GM12892 (cell line): Measurements from ENCODE around the gene MYO5B.

Experiments
- DNase-seq: peaks from one replicate; pipeline ENCODE4 v3.0.0; 2011; ENCODE audit not compliant: insufficient read length
- FAIRE-seq: peaks from 2 replicates; lab custom pipeline; 2011; peaks lifted over from hg19 to GRCh38; lab: Jason Lieb, UNC
- POLR2A ChIP-seq: IDR thresholded peaks from 2 replicates; pipeline ENCODE4 v1.6.1; 2011; ENCODE audit warnings: low read depth, low read length, control low read depth
- POLR2AphosphoS5 ChIP-seq: IDR thresholded peaks from 2 replicates; pipeline ENCODE4 v1.6.1; 2011; ENCODE audit warnings: low read depth, low read length, control low read depth
- TAF1 ChIP-seq: IDR thresholded peaks from 2 replicates; pipeline ENCODE4 v1.6.1; 2011; ENCODE audit warnings: low read depth, mild to moderate bottlenecking, control low read depth, low read length, borderline replicate concordance

Gene MYO5B

GRCh38 chr18:49935215-49935614, 259.7 kb downstream of the MYO5B start:
- DNase-seq (no peak), FAIRE-seq (no peak)
- TF ChIP-seq POLR2AphosphoS5 (no peak), TAF1 (no peak), POLR2A (no peak)

GRCh38 chr18:49934457-49934856, 260.5 kb downstream of the MYO5B start:
- FAIRE-seq (no peak), DNase-seq (no peak)
- TF ChIP-seq POLR2A (no peak), TAF1 (no peak), POLR2AphosphoS5 (no peak)

GRCh38 chr18:49933530-49934128, 261.3 kb downstream of the MYO5B start:
- DNase-seq (no peak), FAIRE-seq (no peak)
- TF ChIP-seq POLR2AphosphoS5, result no peak
- TF ChIP-seq TAF1, result no peak
- TF ChIP-seq POLR2A, result no peak

- TF ChIP-seq POLR2AphosphoS5 (no peak), TAF1 (no peak), POLR2A (no peak)
- no peak for FAIRE-seq
Measured at GRCh38 chr18:49931760-49932159, 263.2 kb downstream of the MYO5B start.

GRCh38 chr18:49931179-49931578, 263.8 kb downstream of the MYO5B start:
- DNase-seq (no peak), FAIRE-seq (no peak)
- TF ChIP-seq TAF1 (no peak), POLR2AphosphoS5 (no peak), POLR2A (no peak)

More at GRCh38 chr18:49931760-49932159, 263.2 kb downstream of the MYO5B start:
- no peak for DNase-seq

- FAIRE-seq, result no peak
Measured at GRCh38 chr18:49926106-49926745, 268.7 kb downstream of the MYO5B start.

GRCh38 chr18:49924293-49924983, 270.5 kb downstream of the MYO5B start:
- FAIRE-seq, result no peak
- no peak for DNase-seq
- TF ChIP-seq POLR2AphosphoS5, result no peak
- no peak for TF ChIP-seq TAF1

More at GRCh38 chr18:49926106-49926745, 268.7 kb downstream of the MYO5B start:
- TF ChIP-seq POLR2A (no peak), TAF1 (no peak), POLR2AphosphoS5 (no peak)
- no peak for DNase-seq

- DNase-seq (no peak), FAIRE-seq (no peak)
- TF ChIP-seq POLR2A (no peak), TAF1 (no peak)
Measured at GRCh38 chr18:49922228-49922627, 272.7 kb downstream of the MYO5B start.

GRCh38 chr18:49921318-49921985, 273.5 kb downstream of the MYO5B start:
- TF ChIP-seq TAF1 (no peak), POLR2AphosphoS5 (no peak), POLR2A (no peak)
- FAIRE-seq (no peak), DNase-seq (no peak)

- TF ChIP-seq POLR2A, result no peak
- TF ChIP-seq TAF1, result no peak
- no peak for TF ChIP-seq POLR2AphosphoS5
- no peak for FAIRE-seq
- no peak for DNase-seq
Measured at GRCh38 chr18:49920731-49921130, 274.2 kb downstream of the MYO5B start.

- DNase-seq (no peak), FAIRE-seq (no peak)
- TF ChIP-seq POLR2A (no peak), TAF1 (no peak), POLR2AphosphoS5 (no peak)
Measured at GRCh38 chr18:49917742-49918141, 277.2 kb downstream of the MYO5B start.

GRCh38 chr18:49915352-49915751, 279.6 kb downstream of the MYO5B start:
- no peak for DNase-seq
- FAIRE-seq, result no peak
- TF ChIP-seq POLR2A, result no peak
- no peak for TF ChIP-seq TAF1
- TF ChIP-seq POLR2AphosphoS5, result no peak
